ENCODE data around the gene PIGW. TPM values are rescaled to one million over a fixed set of nuclear protein-coding genes. Genes with fewer than 3 reads are reported as not detected.

PIGW gene
- total and polyA plus RNA-seq, 2 of the 8 experiments (the other 6 are each of a cell fraction or from before 2014, with no cell fraction given): 12.1 to 28.9 TPM

DNA sequence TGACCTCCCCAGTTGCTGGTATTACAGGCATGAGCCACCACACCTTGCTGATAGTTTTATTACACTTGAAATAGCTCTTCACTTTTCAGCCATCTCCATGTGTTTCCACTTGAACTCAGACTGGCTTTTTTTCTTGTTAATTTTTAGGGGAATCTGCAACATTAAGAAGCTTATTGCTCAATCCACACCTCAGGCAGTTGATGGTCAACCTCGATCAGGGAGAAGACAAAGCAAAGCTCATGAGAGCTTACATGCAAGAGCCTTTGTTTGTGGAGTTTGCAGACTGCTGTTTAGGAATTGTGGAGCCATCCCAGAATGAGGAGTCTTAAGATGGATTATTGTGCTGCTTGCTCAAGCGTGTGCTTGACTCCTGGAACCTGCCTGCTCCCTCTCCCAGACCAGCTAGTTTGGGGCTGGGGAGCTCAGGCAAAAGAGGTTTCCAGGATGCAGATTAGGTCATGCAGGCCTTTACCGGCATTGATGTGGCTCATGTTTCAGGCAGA, 39.7 kb upstream of the PIGW start (continued):
- no peak for TF ChIP-seq CREB1 (IDR thresholded peaks at IDR 0.05)
- no peak for TF ChIP-seq RBBP5 (IDR thresholded peaks at IDR 0.05; ENCODE audit: borderline replicate concordance, low read depth, low read length)
- no peak for TF ChIP-seq POU5F1 (IDR thresholded peaks at IDR 0.05; ENCODE audit: low read depth, low read length)
- no peak for TF ChIP-seq SIN3A (conservative IDR thresholded peaks at IDR 0.05 in 1 of 2, IDR thresholded peaks at IDR 0.05 in 1 of 2; ENCODE audit: low read depth in 1 of 2, low read length in 2 of 2)
- TF ChIP-seq NANOG (IDR thresholded peaks at IDR 0.05; ENCODE audit: insufficient read depth, low read depth, low read length, poor library complexity, severe bottlenecking): no peak
- TF ChIP-seq PHF8 (conservative IDR thresholded peaks at IDR 0.05; ENCODE audit: low read depth, low read length): no peak
- no peak for TF ChIP-seq EGR1 (IDR thresholded peaks at IDR 0.05; ENCODE audit: borderline replicate concordance, low read depth, low read length)
- no peak for TF ChIP-seq BCL11A (IDR thresholded peaks at IDR 0.05; ENCODE audit: low read depth in 2 of 2, low read length in 2 of 2)

Measured in H1 (cell line).